ENCODE measurements around the gene LMAN2.
"Not testable (repeated sequence)": the region's sequence is repeated elsewhere in the genome, so short reads cannot be mapped to it uniquely, and the experiment has no call there.

LMAN2 gene

GRCh38 chr5:177346820-177347219, 4.6 kb downstream of the LMAN2 start:
- no peak for DNase-seq (ENCODE audit: low read depth)

DNA sequence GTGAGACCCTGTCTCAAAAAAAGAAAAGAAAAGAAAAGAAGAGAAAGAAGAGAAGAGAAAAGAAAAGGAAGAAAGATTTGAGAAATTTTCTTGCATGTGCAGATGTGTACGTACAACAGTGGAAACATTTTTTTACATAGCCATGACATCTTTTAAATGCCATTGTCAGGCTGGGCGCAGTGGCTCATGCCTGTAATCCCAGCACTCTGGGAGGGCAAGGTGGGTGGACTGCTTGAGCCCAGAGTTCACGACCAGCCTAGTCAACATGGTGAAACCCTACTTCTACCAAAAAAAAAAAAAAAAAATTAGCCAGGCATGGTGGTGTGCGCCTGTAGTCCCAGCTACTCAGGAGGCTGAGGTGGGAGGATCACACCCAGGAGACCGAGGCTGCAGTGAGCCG, 6.6 kb downstream of the LMAN2 start:
- no peak for DNase-seq (ENCODE audit: low read depth)

- no peak for DNase-seq (ENCODE audit: low read depth)
Measured at GRCh38 chr5:177343777-177344176, 7.7 kb downstream of the LMAN2 start.

DNA sequence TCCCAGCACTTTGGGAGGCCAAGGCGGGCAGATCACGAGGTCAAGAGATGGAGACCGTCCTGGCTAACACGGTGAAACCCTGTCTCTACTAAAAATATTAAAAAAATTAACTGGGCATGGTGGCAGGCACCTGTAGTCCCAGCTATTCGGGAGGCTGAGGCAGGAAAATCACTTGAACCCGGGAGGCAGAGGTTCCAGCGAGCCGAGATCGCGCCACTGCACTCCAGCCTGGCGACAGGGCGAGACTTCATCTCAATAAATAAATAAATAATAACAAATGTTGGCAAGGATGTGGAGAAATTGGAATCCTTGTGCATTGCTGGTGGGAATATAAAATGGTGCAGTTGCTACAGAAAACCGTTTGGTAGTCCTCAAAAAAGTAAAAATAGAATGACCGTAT, 8.5 kb downstream of the LMAN2 start:
- DNase-seq (ENCODE audit: low read depth): not testable (repeated sequence)

DNA sequence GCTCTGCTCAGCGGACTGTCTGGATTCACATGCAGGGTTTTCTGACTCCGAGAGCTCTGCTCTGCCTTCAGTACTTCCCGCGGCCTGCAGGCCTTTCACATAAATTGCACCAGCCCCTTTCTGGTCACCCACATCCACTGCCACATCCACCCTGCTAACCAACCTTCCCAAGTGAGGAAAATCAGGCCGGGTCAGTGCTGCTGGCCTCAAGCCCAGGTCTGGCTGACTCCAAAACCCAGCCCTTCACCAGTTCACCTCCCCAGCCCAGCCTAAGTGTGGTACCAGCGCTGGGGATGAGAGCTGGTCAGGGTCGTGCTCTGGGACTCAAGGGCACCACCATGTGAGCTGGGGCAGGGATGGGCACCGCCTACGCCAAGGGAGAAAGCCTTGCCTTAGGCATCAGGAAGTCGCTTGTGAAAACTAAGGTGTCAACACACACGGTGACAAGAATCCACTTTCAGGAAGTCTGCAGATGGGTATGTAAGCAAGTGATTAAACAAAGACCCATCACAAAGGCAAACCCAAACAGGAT, 12.3 kb downstream of the LMAN2 start:
- DNase-seq (ENCODE audit: low read depth): no peak

DNA sequence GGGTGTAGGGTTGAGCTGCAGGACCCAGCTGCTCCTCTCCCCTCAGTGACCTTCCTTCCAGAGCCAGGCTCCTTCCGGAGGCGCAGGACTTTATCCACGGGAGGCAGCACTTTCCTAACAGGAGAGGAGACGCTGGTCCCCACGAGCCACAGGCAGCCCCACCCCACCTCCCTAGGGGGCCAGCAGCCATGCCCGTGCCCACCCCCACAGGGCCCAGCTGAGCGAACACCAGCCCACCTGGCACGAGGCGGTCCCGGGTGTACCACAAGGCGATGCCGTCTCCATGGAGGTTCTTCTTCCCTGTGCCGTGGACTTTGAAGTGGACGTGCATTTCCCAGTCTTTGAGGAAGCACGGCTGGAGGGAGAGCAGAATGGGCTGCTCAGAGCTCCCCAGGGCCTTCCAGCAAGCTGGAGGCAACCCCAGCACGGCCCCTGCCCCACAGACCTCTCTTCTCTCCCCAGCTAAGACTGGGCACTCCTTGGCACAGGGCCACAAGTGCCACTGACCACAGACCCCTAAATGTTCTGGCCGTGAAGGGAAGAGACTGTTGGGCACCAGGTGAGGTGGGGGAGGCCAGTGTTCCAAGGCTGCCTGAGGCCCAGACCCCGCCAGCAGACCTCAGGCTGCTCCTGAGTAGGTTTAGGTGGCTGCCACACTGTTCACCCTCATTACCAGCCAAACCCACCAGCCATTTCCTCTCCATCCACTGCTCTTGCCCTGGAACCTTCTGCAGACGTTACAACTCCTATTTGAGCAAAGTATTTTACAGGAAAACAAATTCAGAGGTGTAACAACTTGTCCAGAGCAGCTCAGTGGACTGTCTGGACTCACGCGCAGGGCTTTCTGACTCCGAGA, 13.0 kb downstream of the LMAN2 start:
- no peak for DNase-seq (ENCODE audit: low read depth)

DNA sequence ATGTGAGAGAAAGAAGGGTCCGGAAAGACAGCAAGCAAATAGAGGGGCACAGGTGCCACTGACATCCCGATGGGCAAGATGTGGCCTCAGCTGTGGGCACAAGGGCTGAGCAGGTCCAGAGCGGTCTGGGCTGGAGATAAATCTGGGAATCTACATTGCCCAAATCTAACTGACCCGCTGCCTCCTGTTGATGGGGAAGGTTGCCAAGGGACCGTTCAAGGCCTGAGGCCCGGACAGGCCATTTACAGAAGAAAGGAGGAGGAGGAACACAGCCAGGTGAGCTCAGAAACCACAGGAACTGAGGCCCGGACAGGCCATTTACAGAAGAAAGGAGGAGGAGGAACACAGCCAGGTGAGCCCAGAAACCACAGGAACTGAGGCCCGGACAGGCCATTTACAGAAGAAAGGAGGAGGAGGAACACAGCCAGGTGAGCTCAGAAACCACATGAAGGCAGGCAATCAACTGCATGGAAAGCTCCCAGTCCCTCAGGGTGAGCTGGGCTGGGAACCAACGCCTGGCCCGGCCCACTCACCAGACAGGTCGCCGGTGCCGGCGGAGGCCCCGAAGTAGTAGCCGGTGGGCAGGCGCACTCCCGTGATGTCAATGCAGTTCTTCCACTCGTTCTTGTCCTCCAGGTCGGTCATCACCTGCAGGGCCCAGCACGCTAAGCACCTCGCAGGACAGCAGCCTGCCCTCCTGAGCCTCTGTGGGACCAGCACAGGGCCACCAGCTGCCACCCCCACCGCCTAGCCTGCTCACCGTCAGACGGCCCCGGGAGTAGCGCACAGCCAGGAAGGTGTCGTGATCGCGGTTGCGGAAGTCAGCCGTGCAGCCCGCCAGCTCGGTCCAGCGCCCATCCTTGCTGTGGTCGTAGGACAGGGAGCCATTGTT, 14.6 kb downstream of the LMAN2 start:
- no peak for DNase-seq (ENCODE audit: low read depth)

- DNase-seq (ENCODE audit: low read depth): no peak
Measured at GRCh38 chr5:177336112-177336511, 15.4 kb downstream of the LMAN2 start.

- DNase-seq (ENCODE audit: low read depth): no peak
Measured at GRCh38 chr5:177335701-177336065, 15.8 kb downstream of the LMAN2 start.

GRCh38 chr5:177334781-177335700, 16.4 kb downstream of the LMAN2 start:
- no peak for DNase-seq (ENCODE audit: low read depth)

- no peak for DNase-seq (ENCODE audit: low read depth)
Measured at GRCh38 chr5:177334155-177334551, 17.3 kb downstream of the LMAN2 start.

DNA sequence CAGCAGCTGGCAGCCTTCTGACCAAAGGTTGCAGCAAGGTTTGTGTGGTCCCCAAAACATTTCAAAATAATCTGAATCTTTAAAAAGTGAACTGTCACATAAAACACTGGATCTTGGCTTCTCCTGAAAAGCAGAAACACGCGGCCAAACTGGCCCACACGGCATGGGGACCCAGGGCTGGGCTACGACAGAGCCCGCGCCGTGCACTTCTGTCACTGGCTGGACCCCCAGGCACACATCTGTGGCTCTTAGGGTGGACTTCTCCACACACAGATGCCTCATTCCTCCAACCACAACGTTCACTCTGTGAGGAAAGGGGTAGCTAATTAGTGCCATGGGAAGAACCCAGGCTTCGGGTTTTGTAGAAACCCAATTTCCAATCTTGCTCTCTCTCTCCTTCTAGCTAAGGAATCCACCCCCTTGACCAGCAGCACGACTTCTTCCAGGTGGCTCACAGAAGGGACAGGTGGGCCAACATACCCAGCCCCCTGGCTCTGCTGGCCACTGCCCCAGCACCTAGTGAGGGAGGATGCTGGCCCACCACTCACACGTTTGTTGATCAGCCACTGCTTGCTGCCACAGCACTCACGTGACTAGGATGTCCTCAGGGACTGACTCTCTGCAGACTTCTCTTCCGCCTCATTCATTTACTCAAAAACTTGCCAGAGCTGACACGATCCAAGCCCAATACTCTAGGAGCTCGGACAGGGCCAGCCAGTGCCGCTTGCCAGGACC, 17.9 kb downstream of the LMAN2 start:
- no peak for DNase-seq (ENCODE audit: low read depth)

DNA sequence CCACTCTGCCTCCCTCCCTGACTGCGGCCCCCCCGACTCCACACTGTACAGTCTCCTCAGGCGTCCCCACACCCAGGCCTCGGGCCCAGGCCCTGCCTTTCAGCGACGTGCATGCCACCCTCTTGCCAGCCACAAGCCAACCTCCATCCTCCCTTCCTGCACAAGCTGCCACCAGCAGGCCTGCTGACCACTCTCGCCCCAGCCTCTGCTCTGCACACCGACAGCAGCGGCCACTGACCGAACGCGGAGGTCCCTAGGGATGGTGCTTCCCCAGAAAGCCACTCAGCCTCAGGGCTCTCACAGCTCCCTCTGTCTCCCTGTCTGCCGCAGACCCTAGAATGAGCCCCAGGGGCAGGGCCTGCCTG, 18.6 kb downstream of the LMAN2 start:
- no peak for DNase-seq (ENCODE audit: low read depth)

- DNase-seq (ENCODE audit: low read depth): no peak
Measured at GRCh38 chr5:177332031-177332895, 19.2 kb downstream of the LMAN2 start.

DNA sequence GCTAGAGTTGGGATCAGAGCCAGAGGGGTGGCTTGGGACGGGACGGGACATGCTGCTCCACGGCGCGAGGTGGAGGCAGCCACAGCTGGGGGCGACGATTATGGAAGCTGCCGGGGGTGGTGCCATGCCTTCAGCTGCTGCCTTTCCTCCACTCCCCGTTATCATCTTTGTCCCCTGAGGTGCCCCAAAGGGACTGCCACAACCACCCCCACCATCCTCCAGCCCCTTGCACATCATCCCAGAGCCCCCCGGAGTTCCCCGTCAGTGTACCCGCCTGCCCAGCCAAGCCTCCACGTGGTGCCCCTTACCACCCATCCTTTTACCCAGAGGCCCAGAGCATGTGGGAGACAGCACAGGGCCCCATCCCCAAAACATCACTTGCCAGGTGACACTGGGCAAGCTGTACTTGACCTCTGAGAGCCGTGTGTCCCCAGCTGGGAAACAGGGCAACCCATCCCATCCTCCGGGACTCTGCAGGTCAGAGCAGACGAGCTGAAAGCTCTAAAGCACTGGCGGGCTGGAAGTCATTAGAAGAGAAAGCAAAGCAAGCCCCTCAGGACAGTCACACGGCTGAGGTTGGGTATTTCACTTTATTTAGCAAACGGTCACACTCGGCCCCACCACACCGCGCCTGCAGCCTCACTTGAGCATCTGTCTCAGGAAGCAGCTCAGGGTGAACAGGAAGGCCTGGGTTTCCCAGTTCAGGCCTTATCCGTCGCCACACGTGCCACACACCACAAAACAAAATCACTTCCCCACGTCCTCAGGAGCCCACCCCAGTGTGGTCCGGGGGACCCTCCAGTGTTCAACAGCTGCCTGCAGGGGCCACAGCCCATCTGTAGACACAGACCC, 20.3 kb downstream of the LMAN2 start:
- no peak for DNase-seq (ENCODE audit: low read depth)

DNA sequence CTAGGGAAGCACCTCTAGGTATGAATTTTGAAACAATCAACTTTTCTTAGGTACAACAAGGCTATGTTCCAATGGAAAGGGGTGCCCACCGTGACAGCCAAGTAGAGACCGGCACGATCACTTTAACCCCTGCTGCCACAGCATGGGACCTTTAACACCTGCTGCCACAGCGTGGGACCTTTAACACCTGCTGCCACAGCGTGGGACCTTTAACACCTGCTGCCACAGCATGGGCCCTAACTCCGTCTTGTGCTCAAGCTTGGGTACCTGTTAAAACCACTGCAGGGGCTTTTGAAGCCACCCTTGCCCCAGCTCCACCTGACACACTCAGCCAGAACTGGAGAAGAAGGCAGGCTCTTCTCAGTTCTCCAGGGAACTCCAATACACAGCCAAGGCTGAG, 21.6 kb downstream of the LMAN2 start:
- DNase-seq (ENCODE audit: low read depth): no peak

DNA sequence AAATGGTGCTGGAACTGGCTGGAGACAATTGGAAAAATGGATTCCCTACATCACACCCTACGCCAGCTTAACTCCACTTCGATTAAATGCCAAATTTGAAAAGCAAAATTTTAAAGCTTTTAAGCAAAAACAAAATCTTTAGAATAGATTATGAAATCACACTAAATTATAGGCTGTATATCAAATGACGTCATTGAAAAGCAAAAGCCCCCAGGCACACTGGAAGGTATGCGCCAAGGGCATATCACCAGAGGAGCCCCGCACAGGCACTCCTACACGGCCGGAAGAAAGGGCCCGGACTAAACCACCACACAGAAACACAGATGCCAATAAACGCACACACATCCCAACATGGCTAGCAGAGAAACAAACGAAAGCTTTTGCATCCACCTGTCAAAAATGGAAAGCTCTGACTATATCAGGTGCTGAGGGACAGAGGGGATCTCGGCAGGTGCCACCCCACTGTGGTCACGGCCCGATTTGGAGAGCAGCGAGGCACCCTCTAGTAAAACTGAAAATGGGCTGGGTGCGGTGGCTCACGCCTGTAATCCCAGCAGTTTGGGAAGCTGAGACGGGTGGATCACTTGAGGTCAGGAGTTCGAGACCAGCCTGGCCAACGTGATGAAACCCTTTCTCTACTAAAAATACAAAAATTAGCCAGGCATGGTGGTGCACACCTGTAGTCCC, 22.8 kb downstream of the LMAN2 start:
- DNase-seq (ENCODE audit: low read depth): no peak

Measured in T-helper 22 cell (primary cell).